Stimulated activated CD4-positive, alpha-beta T cell treated with anti-CD3 and anti-CD28 coated beads, Interleukin-4, amount 100 ng/mL, for 4 hours (primary cell): ENCODE results near the gene STAM2.
"Not testable (repeated sequence)": the region's sequence is repeated elsewhere in the genome, so short reads cannot be mapped to it uniquely, and the experiment has no call there.

Experiments
- DNase-seq, 2 experiments: peaks; one replicate each; pipeline ENCODE4 v3.0.0-alpha.2; 2020

The STAM2 gene

GRCh38 chr2:152172201-152172785, 3.3 kb downstream of the STAM2 start:
- not testable (repeated sequence) for DNase-seq

GRCh38 chr2:152171718-152172117, 3.8 kb downstream of the STAM2 start:
- DNase-seq: no peak

- not testable (repeated sequence) for DNase-seq
Observed at GRCh38 chr2:152169158-152169557, 6.4 kb downstream of the STAM2 start.

- DNase-seq: not testable (repeated sequence)
Observed at GRCh38 chr2:152167470-152167869, 8.1 kb downstream of the STAM2 start.

GRCh38 chr2:152167065-152167464, 8.5 kb downstream of the STAM2 start:
- no peak for DNase-seq

- DNase-seq: no peak
Observed at GRCh38 chr2:152166633-152167032, 8.9 kb downstream of the STAM2 start.

GRCh38 chr2:152165780-152166179, 9.8 kb downstream of the STAM2 start:
- no peak for DNase-seq

- no peak for DNase-seq
Observed at GRCh38 chr2:152165306-152165705, 10.3 kb downstream of the STAM2 start.

- DNase-seq: not testable (repeated sequence)
Observed at GRCh38 chr2:152163669-152164068, 11.9 kb downstream of the STAM2 start.

- DNase-seq: no peak
Observed at GRCh38 chr2:152162141-152162540, 13.4 kb downstream of the STAM2 start.

- DNase-seq: no peak
Observed at GRCh38 chr2:152161598-152161997, 14.0 kb downstream of the STAM2 start.

- DNase-seq: not testable (repeated sequence)
Observed at GRCh38 chr2:152160378-152160777, 15.2 kb downstream of the STAM2 start.

GRCh38 chr2:152157253-152157652, 18.3 kb downstream of the STAM2 start:
- no peak for DNase-seq

- no peak for DNase-seq
Observed at GRCh38 chr2:152155209-152155608, 20.4 kb downstream of the STAM2 start.

GRCh38 chr2:152154462-152154861, 21.1 kb downstream of the STAM2 start:
- DNase-seq: no peak

GRCh38 chr2:152134488-152135280, 40.9 kb downstream of the STAM2 start:
- no peak for DNase-seq

- DNase-seq: no peak
Observed at GRCh38 chr2:152132306-152132705, 43.3 kb downstream of the STAM2 start.

GRCh38 chr2:152127628-152128027, 47.9 kb downstream of the STAM2 start:
- DNase-seq: no peak

GRCh38 chr2:152126664-152127063, 48.9 kb downstream of the STAM2 start:
- DNase-seq: no peak

GRCh38 chr2:152122161-152122560, 53.4 kb downstream of the STAM2 start:
- no peak for DNase-seq

- DNase-seq: no peak
Observed at GRCh38 chr2:152120430-152120829, 55.1 kb downstream of the STAM2 start.

- no peak for DNase-seq
Observed at GRCh38 chr2:152115952-152116351, 59.6 kb downstream of the STAM2 start.

GRCh38 chr2:152114366-152114765, 61.2 kb downstream of the STAM2 start:
- DNase-seq: no peak

- not testable (repeated sequence) for DNase-seq
Observed at GRCh38 chr2:152107140-152107539, 68.4 kb downstream of the STAM2 start.

- DNase-seq: no peak
Observed at GRCh38 chr2:152106464-152106863, 69.1 kb downstream of the STAM2 start.
